HCT116 (cell line): ENCODE measurements around the gene FOXO6.

Experiments used
- ATF3 ChIP-seq: IDR thresholded peaks from 2 replicates; pipeline ENCODE4 v1.6.1; 2012
- CBX3 ChIP-seq: IDR thresholded peaks from 2 replicates; pipeline ENCODE4 v1.6.1; 2012; ENCODE audit warnings: low read depth
- CEBPB ChIP-seq: IDR thresholded peaks from 2 replicates; pipeline ENCODE4 v1.6.1; 2012; ENCODE audit warnings: low read depth
- CTCF ChIP-seq, 3 experiments: fragments of 200-600 bp in 1 of 3; sonication (generic) in 1 of 3; IDR thresholded peaks in 2 of 3; conservative IDR thresholded peaks in 1 of 3; 2 replicates each; pipeline ENCODE4 v1.5.1; 2012 to 2017; ENCODE audit warnings: low read depth in 2 of 3, low read length in 2 of 3, antibody characterized with exemption in 1 of 3, borderline replicate concordance in 1 of 3, control low read depth in 1 of 3, mild to moderate bottlenecking in 1 of 3, mixed read lengths in 1 of 3, mixed run types in 1 of 3, moderate library complexity in 1 of 3; ENCODE audit not compliant: insufficient read depth in 1 of 3
- EZH2 ChIP-seq: fragments of 200-600 bp; sonication (generic); IDR thresholded peaks from 2 replicates; pipeline ENCODE4 v1.6.1; 2017; ENCODE audit warnings: antibody characterized with exemption, mixed run types
- EZH2phosphoT487 ChIP-seq: fragments of 200-600 bp; IDR thresholded peaks from 2 replicates; pipeline ENCODE4 v1.6.1; 2018; ENCODE audit warnings: antibody characterized with exemption, borderline replicate concordance
- FOSL1 ChIP-seq: IDR thresholded peaks from 2 replicates; pipeline ENCODE4 v1.6.1; 2012; ENCODE audit warnings: low read depth
- POLR2A ChIP-seq: IDR thresholded peaks from 2 replicates; pipeline ENCODE4 v1.7.0; 2011; ENCODE audit warnings: borderline replicate concordance; ENCODE audit not compliant: insufficient read depth, insufficient read length; ENCODE audit errors: extremely low read depth
- SIN3A ChIP-seq: IDR thresholded peaks from 2 replicates; pipeline ENCODE4 v1.6.1; 2012; ENCODE audit warnings: low read depth
- SRF ChIP-seq: IDR thresholded peaks from 2 replicates; pipeline ENCODE4 v1.6.1; 2012; ENCODE audit warnings: low read depth
- ZFX ChIP-seq: fragments of 450-650 bp; IDR thresholded peaks from 2 replicates; pipeline ENCODE4 v1.6.1; 2017

- TF ChIP-seq CTCF (IDR thresholded peaks at IDR 0.05 in 2 of 3, conservative IDR thresholded peaks at IDR 0.05 in 1 of 3; ENCODE audit: borderline replicate concordance in 1 of 3, insufficient read depth in 1 of 3, low read depth in 2 of 3, low read length in 2 of 3), result no peak
- TF ChIP-seq POLR2A, result no peak
- TF ChIP-seq ATF3, result no peak
- no peak for TF ChIP-seq ZFX
- TF ChIP-seq EZH2phosphoT487, result no peak
- TF ChIP-seq CEBPB, result no peak
- no peak for TF ChIP-seq SIN3A
- TF ChIP-seq CBX3, result no peak
- no peak for TF ChIP-seq FOSL1
- no peak for TF ChIP-seq SRF
- no peak for TF ChIP-seq EZH2
These were observed 46.7 kb upstream of the FOXO6 start for GRCh38 chr1:41314376-41315145.
